GM18507 (cell line): ENCODE results near the gene TNPO1.
"Not testable (repeated sequence)": the region's sequence is repeated elsewhere in the genome, so short reads cannot be mapped to it uniquely, and the experiment has no call there.

Experiments used
- DNase-seq: peaks from one replicate; pipeline ENCODE4 v3.0.0; 2011; ENCODE audit warnings: low read depth; ENCODE audit not compliant: insufficient read length; ENCODE audit errors: extremely low spot score
- FAIRE-seq: peaks from 2 replicates; lab custom pipeline; 2011; peaks lifted over from hg19 to GRCh38; lab: Jason Lieb, UNC

The TNPO1 gene

DNA sequence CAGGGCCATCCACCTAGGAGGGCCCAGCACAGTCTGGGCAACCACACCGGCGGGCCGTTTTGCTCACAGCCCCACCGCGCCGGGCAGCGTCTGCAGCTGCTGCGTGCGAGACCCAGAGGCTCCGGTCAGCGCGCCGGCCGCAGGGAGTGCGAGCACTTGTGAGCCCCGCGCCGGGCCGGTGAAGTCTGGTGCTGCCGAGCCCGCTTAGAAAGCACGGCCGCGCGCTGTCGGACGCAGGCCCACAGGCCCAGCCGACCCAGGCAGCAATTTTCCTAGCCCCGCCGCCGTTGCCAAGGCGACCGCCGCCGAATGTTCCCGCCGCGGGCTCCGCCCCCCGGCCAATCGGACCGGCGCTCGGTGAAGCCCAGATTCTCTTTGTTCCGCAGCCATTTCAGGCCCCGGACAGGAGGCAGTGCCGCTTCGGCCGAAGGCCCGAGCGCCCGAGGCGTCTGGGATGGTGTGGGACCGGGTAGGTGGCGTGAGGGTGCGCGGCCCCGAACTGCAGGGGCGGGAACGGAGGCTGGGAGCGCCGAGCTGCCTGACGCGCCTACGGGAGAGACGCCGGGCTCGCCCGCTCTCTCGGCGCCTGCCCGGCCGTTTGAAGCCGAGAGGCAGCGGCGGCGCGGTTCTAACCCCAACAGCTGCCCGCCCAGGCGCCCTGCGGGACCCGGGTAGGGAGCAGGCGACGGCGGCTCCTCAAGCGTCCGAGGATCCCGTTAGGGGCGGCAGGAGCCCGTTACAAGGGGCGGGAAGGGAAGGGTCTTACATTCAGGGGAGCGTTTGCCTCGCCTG is at the start of gene TNPO1:
TNPO1 (plus strand) TSS at position 378 of the 792 bp plus-strand sequence; CDS start at position 455, 77 bp downstream.
- DNase-seq (peak; percentile 71), FAIRE-seq (peak; percentile 94)

DNA sequence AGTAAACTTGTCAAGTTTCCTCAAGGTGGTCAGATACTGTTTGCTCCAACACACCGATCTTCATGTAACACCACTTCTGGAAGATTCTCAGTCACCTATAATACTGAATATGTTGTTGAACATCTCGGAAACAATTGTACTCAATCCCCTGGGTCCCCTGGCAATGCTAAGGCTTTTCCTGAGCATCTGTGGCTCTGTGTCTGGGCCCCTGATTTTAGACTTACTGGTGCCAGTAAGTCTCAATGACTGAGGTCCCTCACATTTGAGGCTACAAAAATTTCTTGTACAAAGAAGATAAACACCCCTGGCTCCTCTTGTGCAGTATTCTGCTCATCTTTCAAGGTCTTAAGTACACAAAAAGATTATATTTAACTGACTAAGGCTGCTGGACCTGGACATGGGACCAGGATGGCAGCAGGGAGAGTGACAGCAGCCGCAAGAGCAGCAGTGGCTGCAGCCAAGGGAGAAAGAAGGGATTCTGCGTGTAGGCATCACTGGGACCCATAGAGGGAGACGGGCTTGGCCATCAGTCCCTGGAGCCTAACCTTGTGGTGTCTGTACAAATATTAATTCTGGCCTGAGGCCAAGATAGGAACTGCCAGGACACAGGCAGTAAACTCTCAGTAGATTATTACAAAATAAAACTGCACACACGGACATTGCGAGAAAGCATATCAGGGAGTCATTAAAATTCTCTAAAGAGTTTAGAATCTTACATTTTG is 49.0 kb upstream of the TNPO1 start:
- DNase-seq (no peak), FAIRE-seq (no peak)

DNA sequence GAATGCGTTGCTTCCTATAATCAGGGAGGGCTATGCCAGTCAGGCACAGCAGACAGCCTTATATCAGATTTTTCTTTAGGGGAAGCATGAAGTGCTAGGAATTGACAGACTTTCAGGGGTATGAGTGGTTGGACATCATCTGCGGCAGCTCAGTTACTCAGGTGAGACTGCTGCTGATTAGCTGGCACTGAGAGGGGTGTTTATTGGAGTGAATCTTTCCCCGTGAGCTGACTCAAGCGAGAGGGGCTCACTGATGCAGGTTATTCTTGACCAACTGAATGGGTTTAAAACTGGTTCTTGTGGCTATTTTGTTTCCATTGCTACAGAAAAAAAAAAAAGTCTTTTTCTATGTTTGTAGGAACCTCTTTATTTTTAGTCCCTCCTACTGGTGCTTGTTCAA is 46.2 kb upstream of the TNPO1 start:
- FAIRE-seq (no peak), DNase-seq (no peak)

DNA sequence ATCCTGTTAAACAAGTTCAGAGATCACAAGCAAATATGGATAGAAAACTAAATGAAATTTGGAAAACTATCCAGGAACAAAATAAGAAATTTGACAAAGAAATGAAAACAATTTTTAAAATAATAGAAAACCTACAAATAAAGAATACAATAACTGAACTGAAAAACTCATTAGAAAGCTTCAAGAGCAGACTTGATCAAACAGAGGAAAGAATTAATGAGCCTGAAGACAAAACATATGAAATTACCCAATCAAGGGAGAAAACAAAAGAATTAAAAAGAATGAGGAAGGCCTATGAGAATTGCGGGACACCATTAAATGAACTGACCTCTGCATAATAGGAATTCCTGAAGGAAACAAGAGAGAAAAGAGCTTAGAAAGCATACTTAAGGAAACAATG is 39.8 kb upstream of the TNPO1 start:
- DNase-seq = no peak
- no peak for FAIRE-seq

DNA sequence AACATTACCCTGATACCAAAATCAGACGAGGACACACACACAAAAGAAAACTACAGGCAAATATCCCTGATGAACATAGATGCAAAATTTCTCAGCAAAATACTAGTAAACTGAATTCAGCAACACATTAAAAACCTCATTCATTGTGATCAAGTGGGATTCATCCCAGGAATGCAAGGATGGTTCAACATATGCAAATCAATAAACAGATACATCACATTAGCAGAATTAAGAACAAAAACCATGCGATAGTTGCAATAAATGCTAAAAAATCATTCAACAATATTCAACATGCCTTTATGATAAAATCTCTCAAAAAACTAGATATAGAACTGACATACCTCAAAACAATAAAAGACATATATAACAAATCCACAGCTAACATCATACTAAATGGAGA is 36.9 kb upstream of the TNPO1 start:
- no peak for DNase-seq
- FAIRE-seq = no peak

DNA sequence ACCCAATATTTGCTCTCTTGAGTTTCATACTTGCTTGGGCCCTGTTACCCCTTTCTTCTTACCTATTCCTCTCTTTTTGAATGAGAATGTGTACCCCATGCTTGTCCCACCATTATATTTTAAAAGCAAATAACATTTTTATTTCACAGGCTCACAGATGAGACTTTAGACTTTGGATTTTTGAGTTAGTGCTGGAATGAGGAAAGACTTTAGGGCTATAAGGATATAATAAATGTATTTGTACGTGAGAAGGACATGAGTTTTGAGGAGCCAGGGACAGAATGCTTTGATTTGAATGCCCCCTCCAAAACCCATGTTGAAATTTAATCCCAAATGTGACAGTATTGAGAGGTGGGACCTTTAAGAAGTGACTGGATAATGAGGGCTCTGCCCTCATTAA is 33.1 kb upstream of the TNPO1 start:
- FAIRE-seq = no peak
- DNase-seq = no peak

DNA sequence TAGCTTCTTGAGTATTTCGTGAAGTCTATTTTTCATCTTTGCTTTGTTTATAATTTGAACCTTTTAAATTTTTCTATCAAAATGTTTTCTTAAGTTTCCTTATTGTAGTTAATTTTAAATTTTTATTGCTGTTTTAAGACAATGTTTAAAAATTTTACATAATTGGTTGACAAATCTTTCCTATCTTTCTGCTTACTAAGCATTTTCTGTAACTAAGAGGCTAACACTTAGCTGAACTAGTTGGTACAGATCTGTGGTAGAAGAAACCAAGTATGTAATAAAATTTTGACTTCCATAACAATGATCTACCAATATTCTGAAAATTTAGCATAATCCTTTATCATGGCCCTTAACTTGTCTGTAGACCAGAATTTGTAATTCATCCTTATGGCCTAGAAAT is 32.3 kb upstream of the TNPO1 start:
- DNase-seq = no peak
- no peak for FAIRE-seq

DNA sequence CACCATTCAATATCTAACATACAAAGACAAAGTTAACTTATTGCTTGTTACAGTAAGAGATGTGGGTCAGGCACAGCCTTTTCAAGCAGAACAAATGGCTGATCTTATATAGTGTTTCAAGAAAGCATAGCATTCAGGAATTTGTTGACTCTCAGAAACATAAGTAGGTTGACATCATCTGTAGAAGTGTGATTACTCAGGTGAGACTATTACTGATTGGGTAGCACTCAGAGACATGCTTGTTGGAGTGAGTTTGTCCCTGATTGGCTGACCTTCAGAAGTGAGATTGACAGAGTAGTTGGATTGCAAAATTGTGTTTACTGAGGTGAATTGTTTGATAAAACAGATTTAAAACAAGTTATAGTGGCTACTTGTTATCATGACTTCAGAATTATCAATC is 30.7 kb upstream of the TNPO1 start:
- FAIRE-seq (no peak), DNase-seq (no peak)

DNA sequence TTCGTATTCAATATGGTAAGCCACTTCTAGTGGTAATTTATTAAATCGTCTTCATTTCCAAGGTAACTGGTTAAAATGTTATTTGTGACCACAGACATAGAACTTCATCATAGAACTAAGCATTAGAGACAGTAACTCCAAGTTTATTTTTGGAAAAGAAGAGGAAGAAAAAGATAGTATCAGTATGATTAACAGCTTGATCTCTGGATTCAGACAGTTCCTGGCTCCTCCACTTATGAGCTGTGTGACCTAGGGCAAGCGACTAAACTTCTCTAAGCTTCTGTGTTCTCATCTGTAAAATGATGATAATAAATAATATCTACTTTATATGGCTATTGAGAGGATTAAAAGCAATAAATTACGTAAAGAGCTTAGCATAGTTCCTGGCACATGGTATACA is 29.8 kb upstream of the TNPO1 start:
- DNase-seq (no peak), FAIRE-seq (no peak)

DNA sequence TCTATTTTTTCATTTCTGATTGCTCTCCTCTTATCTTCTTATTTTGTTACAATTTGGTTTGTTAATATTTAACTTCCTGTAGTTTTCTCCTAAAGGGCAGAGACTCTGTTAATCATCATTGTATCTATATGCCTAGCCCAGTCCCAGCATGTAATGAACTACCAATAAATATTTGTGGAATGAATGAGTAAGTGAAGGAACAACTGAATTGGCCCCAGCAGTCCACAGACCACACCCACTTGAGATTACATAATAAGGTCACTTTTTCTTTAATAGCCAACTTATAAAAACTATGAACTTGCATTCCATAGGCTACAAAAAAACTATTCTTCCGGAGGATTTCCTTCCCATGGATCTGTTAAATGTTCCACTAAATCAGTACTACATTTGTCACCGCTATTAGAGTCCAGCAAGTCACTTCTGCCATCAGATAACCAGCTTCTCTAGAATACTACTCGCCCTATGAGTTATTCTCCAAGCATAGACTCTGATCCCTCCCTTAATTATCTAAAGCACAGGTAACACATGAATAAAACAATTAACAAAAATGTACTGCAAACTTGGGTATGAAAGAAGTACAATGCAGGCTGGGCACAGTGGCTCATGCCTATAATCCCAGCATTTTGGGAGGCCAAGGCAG is 27.5 kb upstream of the TNPO1 start:
- DNase-seq (no peak), FAIRE-seq (no peak)

DNA sequence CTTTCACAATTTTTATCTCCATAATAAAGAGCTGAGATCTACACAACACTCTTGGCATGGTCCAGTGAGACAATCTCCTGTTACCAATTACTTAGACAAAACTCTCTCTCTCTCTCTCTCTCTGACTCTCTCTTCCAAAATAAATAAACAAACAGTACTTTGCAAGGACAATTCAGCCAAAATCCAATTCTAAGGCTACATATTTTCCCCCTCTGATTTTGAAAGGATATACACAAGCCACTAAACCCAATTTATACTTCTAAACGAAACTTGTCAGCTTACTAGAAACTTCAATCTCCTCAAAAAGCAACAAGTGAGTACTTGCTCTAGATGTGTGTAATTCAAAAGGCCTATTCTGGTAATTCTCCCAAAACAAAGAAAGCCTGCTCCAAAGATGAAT is 26.3 kb upstream of the TNPO1 start:
- no peak for FAIRE-seq
- DNase-seq = no peak

DNA sequence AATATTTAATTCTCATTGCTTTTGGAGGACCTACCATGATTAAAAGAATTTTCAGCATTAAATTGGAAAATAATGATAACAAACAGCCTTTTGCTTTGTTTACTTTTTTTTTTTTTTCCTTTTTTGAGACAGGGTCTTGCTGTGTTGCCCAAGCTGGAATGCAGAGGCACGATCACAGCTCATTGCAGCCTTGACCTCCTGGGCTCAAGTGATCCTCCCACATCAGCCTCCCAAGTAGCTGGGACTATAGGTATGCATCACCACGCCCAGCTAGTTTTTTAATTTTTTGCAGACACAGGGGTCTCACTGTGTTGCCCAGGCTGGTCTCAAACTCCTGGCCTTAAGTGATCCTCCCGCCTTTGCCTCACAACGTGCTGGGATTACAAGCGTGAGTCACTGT is 23.8 kb upstream of the TNPO1 start:
- not testable (repeated sequence) for DNase-seq, FAIRE-seq

DNA sequence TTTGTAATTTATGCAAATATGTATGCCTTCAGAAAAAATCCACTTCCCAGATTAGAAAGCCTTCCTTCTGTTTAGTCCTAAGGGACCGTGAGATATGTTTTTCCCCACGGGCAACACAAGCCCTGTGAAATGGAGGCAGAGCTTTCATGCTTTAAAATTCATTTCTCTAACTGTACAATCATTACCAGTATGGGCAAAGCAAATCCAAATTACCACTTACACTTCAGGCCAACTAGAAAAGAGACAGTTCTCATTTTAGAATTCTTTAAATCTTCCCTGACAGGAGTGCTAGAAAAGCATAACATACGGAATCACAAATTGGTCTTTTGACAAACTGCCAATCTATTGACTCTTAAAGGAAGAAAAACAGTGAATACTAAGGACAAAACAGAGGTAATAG is 20.5 kb upstream of the TNPO1 start:
- DNase-seq (no peak), FAIRE-seq (no peak)

DNA sequence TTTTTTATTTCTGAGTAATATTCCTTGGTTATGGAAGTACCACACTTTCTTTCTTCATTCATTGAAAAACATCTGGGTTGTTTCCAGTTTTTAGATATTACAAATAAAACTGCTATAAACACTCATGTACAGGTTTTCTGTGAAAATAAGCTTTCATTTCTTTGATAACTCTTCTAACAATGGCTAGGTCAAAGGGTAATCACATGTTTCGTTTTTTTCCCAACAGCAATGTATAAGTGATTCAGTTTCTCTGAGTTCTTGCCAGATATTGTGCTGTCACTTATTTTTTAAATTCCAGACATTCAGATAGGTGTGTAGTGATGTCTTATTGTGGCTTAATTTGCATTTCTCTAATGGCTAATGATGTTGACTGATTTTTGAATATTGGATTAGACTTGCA is 16.7 kb upstream of the TNPO1 start:
- FAIRE-seq = no peak
- DNase-seq = no peak

DNA sequence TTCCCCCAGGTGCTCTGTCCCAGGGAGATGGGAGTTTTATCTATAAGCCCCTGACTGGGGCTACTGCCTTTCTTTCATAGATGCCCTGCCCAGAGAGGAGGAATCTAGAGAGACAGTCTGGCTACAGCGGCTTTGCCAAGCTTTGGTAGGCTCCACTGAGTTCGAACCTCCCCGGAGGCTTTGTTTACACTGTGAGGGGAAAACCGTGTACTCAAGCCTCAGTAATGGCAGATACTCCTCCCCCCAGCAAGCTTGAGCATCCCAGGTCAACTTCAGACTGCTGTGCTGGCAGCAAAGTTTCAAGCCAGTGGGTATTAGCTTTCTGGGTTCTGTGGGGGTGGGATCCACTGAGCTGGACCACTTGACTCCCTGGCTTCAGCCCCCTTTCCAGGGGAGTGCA is 7.8 kb upstream of the TNPO1 start:
- FAIRE-seq, DNase-seq: not testable (repeated sequence)

DNA sequence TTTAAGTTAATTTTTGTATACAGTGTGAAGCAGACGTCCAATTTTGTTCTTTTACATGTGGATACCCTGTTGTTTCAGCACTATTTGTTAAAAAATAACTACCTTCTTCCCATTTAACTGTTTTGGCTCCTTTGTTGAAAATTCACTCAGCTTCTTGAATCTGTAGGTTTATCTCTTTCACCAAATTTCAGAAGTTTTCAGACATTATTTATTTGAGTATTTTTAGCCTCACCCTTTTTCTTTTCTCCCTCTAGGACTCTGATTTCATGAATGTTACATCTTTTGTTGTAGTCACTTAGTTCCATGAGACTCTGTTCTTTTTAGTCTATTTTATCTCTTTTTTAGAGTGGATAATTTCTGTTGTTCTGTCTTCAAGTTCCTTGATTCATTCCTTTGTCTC is 4.6 kb upstream of the TNPO1 start:
- FAIRE-seq (no peak), DNase-seq (no peak)

DNA sequence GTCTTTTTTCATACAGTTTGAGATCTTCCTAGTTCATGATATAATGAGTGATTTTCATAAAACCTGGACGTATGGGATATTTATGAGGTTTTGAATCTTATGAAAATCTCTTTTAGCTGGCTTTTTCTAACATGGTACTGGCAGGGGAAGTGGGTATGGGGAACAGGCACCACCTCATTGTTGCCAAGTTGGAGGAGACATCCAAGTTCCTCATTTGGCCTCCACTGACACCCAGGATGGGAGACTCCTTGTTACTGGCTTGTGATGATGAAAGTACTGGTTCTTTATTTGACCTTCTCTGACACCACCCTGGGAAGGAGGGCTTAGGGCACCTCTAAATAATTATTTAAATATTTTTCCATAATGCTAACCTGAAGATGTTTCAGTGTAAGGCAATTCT is 4.0 kb upstream of the TNPO1 start:
- FAIRE-seq (no peak), DNase-seq (no peak)

DNA sequence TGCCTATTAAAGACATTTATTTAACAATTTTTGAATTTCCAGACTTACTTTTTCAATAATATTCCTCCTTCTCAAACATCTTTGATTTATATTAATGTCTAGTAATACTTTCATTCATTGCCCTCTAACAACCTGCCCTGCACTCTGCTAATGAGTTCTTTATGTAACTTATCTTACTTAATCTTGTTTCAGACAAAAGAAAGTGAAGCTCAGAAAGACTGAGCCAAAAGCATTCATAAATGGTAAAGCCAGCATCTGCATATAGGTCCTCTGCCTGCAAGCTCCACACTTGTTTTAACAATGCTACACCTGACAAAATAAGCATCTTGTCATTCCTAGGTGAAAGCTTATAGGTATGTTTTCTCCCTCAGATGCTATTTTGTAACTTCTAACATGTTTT is 2.4 kb upstream of the TNPO1 start:
- no peak for DNase-seq

DNA sequence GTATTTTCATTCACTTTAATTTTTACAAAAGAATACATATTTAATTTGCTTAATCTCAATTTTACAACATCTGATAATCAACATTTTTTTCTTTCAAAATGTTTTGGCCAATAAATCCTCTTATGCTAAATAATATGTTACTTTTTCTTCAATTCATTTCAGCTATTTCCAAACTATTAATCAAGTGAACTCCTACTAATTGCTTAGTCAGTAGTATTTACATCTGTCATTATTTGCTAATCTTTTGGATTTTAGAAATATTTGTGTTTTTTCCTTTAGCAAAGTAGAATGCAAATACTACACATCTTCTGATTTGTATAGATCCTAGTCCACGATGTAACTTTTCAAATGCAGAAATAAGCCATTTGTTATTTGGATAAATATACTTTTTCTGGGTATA is 1.6 kb upstream of the TNPO1 start:
- DNase-seq (no peak), FAIRE-seq (no peak)

More for the DNA sequence above, 2.4 kb upstream of the TNPO1 start:
- FAIRE-seq = no peak

DNA sequence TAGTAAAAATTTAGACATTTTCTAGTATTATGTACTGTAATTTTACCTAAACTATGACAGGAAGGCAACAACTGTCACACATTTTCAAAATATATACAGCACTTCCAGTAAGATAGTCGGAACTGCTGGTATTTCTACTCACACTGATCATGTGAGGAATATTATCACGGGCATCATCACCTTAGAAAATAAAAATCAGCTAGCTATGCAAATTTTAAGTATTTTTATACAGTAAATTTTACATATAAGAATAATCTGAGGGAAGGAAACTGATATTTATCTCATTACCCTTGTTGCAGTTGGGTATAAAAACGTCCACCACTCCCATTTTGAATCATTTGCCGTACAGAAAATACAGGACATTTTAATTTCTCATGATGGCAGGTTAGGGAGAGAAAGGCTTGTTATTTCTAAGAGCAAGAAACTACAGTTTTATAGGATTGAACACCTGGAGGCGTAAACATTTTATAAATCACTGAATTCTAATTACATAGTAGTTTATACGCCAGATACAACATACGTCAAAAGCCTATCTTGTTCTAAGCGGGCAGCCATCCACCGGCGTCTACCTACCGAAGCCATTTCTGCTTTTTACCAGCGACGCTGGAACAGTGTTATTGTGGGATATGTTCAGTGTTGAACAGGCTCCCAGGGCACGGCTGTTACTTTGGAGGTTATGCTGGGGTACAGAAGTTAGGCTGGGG is 729 bp upstream of the TNPO1 start:
- FAIRE-seq = peak; percentile 42

More for the DNA sequence above, 729 bp upstream of the TNPO1 start:
- no peak for DNase-seq
